Pons (tissue), 1 donor: ENCODE data around the gene TEKT3.
A peak's percentile ranks its signal among the peaks of the same experiment; 100 is the strongest.

Source experiments
- DNase-seq: peaks from one replicate; pipeline ENCODE4 v3.0.0-alpha.2; 2016; ENCODE audit warnings: low spot score

The TEKT3 gene

DNA sequence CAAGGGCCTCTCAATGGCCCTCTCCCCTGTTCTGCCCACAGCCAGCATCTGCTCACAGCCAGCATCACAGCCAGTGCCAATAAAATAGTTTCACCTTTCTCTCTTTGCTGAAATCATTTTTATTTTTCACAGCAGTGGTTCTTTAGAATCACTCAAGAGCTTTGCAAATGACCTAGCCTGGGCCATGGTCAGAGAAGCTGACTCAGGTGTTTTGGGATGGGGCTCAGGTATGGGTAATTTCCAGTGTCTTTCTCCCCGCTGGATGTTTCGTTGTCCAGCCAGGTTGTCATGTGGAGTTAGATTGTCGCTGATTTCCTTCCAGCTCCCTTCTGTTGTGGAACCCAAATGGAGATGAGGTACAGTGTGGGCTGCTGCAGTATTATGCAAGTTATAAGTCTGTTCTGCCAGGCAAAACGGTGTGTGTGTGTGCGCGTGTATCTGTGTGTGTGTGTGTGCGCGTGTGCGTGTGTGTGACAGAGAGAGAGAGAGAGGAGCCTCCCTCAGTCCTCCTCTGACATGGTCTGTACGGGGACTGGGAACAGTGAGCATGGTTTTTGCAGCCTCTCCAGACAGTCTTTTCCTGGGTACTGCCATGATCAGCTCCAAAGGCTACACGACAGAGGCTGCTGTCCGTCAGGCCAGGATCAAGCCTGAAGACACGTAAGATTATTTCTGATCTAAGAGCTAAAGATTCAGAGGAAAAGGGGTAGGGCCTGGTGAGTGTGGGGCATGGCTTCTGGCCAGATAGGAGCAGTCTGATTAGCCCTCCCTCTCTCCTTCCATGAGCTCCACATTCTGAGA, 74.9 kb downstream of the TEKT3 start:
- no peak for DNase-seq

DNA sequence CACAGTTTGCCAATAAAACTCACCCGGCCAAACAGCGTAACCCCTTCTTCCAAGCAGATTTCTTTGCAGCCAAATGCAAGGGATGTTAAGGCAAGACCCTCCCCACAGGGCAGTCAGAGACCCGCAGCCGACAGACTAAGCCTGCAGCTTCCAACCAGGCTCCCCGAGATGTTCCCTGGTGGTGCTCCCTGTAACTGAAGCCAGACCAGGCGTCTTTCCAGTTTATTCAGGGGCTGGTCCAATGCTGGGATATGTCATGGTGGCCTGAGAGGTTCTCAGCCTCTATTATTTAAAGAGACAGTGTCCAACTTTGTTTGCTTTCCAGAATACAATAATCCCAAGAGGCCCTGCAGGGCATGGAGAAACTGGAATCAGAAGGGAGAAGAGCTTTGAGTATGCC, 76.3 kb downstream of the TEKT3 start, which contains the start of gene PMP22:
Gene PMP22, minus strand, starts transcription at position 196 of the 400 bp plus-strand sequence. CDS start 4,599 bp downstream, outside the sequence.
- DNase-seq, result peak; percentile 79

DNA sequence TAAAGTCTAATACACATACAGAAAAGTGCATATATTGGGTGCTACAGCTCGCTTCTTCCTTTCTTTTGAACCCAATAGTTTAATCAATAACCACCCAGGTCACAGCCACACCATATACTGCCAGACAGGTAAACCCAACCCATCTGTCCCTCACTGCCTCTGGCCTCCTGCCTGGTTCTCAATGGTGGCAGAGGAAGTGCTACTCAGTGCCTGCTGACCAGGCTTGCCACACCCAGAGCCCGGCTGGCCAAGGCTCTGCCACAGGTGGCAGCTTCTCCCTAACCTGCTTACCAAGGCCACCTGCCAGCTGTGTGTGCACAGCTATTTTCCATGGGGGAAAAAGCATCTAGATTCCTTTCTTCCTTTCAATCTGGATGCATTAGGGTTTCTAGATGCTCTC, 76.9 kb downstream of the TEKT3 start:
- no peak for DNase-seq

DNA sequence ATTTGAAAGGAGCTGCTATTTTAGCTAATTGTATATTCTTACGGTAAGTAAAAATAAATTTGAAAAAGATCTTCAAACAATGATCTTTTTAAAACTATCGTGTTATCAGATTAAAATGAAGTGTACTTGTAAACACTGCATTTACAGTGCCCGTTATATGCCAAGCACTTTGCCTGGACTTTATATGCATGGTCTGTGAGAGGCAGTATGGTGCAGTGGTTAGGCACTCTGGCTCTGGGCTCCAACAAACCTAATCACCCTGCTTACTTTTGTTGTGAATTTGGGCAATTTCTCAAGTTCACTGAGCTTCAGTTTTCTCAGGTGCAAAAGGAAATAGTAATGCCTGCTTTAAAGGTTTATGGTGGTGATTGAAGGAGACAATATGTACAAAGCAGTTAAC, 77.7 kb downstream of the TEKT3 start:
- DNase-seq, result peak; percentile 62

DNA sequence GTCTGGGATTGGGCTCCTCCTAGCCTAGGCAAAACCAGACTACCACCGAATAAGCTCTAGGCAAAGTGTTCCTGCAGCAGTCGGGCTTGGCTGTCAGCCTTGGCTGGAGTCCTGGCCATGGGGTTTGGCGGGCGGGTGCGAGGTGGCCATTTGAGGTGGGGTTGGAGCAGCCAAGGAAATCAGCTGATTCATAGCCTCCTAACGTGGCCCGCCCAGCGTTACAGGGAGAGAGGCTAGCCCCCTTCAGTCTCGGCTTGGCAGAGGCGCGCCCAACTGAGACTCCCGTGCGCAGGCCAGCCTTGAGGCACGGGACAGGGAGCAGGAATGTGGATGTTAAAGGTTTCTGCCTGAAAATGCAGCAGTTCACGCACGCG, 78.2 kb downstream of the TEKT3 start:
- peak; percentile 85 for DNase-seq

DNA sequence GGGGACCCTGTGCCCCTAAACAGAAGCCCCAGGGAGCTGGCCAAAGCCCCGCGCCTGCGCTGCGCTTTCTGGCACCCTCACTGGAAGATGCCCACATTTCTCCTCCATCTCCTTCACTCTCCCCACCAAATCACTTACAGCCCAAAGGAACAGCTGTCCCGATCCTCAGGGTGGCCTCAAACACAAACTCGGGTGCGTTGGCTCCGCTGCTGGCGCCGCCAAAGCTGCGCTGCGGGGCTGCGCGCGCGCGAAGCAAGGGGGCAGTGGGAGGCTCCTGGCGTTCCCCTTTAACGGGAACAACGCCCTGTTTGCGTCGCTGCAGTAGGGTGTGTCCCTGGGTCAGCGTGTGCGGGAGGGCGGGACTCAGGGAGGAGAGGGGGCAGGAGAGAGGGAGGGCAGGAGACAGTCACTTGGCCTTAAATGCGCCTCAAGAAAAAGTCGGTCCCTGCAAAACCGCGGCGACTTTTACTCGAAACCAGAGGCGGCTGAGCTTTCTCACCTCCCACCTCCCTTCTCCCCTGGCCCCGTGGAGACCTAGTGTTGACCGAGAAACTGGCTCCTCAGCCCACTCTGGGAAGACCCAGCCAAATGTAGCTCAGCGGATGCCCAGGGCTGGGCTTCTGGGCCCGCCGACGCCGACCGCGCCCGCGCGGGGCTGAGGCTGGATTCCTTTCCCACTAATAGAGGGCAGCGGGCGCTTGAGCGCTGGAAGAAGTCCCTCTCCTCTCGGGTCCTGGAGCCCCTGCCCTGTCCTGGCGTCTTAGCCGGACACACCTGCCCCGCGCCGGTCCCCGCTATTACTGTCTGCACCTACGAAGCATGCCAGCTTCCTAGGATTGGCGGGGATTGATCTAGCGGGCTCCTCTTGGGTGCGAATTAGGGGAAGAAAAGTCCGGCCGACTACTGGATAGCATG, 78.8 kb downstream of the TEKT3 start:
- peak; percentile 95 for DNase-seq

DNA sequence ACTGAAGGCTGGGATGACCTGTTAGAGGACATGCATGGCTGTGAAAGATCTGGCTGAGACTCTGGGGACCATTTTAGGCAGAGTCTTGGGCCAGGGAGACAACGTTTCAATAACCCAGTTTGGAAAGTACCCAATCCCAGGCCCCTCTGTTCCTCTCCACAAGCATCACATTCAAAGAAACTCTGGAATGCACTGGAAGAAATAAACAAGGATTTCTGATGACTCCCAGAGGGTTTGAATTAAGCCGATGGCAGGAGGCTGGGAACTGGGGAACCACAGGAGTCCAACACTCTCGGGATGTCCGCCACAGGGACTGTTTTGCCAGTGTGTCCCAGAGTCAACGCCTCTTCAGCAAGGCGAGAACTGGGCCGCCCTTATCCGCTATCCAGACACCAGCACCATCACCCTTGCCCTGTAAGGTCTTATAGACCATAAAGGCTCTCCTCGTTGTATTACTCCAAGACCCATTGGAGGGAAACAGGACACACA, 79.6 kb downstream of the TEKT3 start:
- peak; percentile 73 for DNase-seq

DNA sequence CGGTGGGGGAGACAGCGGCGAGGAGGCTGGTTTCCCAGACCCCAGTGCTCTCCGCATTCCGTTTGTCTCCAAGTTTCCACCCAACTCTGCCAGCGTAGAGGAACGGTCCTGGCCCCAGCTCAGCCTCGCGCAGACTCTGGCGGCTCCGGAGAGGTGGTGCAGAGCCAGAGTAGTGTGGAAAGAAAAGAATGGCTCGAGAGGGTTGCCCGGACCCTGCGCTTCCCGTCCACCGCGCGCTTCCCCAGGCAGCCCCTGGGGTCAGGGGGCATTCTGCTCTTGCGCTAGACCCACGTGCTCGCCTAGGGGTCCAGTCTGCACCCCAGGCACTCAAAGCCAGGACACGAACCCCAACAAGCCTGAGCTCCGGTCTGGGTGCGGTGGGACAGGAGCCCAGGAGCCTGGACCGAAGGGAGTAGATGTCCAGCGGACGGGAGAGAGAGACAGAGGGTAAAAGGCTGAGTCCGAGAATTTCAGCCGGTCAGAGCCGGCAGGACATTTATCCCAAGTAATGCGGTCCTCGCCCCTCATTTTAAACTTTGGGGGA, 80.1 kb downstream of the TEKT3 start:
- DNase-seq, result peak; percentile 63

DNA sequence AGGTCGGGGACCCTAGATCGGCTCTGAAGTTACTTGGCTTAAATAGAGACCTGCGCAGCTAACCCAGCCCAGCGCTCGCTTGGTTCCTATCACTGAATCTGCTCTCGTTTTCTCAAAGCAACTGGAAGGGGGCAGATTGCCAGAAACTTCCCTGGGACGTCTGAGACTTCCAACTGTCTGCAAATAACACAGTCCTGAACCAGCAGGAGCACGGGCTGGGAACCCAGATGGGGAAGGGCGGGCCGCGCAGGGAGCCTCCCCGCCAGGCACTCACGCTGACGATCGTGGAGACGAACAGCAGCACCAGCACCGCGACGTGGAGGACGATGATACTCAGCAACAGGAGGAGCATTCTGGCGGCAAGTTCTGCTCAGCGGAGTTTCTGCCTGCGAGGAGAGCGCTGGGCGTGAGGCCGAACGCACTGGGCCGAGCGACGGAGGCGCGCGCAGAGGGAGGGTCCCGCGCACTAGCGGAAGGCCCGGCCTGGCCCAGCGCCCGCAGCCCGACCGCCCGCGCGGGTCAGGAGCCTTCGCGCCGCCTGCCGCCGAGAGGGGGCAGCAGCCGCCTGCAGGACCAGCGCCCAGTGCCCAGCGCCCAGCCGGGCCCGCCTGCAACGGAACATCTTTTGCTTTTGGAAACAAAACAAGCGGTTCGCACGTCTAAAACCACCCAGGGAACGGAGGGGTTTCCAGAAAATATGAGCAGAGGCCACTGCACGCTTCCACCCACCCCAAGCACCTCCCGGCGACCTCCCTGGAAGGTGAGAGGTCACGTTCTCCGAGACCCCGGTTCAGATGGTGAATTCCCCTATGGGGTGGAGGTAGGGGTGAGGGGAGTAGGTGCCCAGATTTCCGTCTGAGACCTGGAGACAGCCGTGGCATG, 80.8 kb downstream of the TEKT3 start:
- DNase-seq, result peak; percentile 84

DNA sequence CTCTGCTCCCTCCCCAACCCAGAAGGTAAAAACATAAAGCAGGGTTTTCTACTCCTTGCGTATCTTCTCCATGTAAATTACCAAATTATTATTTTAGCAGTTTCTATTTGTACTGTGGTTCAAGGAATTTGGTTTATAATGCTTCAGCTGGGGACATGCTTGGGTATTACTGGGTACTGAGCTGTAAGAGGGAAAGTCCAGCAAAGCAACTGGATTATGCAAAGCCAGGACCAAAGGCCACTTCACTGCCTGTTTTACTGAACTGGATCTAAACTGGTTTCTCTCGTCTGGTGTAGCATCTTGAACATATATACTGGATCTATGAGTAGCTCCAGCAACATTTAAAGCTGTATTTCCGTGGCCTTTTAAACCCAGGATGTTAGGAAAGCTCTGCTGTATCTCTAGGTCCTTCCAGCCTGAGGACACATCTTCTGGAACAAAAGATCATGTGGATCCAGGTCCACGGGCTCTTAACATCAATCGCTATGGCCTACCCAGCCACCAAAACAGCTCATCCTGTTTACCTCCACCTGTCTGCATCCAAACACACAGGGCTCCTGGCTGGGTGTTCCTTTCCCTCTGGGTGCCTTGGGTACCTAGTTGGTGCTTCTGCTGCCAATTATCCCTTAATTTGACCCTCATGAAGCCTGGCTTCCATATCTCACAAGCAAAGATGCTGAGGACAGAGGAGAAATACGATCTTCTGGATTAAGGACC, 83.4 kb downstream of the TEKT3 start:
- DNase-seq, result no peak

DNA sequence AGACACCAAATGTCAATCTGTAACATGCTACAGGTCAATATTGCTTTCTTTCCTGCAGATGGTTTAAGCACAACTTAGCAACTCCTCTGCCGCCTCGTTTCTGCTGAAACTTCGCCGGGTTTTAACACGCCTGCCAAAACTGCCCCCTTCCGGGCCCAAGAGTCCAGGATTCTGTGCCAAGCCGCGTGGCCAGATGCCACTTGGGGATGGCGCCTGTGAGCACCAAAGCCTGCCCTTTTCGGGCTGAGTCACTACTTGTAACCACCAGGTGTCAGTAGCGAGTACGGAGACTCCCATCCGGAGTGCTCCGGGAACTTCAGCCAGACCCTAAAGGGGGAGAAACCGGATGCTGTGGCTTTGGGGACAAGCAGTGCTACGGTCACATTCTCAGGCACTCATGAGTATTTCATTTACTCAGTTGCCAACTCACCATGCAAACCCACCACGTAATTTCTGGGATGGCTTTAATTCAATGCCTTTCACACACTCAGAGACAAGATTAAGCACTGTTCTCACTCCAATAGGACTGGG, 84.1 kb downstream of the TEKT3 start:
- peak; percentile 98 for DNase-seq

DNA sequence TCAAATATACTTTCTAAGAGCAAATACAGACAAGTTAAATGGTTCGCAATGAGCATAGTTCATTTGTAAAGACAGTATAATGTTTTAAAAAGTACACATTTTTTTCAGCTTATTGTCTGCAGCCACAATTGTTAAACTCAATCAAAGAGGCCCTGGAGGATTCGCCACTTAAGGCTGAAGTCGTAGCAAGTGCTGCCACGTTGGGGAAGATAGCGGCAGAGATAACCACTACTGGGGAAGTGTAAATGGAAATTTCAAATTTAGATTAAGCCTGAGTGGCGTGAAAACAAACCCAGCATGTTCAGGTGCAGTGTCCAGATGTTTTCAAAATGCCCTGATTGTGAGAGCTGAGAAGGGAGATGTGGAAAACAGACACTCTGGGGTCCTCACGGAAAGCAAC, 84.7 kb downstream of the TEKT3 start:
- no peak for DNase-seq

DNA sequence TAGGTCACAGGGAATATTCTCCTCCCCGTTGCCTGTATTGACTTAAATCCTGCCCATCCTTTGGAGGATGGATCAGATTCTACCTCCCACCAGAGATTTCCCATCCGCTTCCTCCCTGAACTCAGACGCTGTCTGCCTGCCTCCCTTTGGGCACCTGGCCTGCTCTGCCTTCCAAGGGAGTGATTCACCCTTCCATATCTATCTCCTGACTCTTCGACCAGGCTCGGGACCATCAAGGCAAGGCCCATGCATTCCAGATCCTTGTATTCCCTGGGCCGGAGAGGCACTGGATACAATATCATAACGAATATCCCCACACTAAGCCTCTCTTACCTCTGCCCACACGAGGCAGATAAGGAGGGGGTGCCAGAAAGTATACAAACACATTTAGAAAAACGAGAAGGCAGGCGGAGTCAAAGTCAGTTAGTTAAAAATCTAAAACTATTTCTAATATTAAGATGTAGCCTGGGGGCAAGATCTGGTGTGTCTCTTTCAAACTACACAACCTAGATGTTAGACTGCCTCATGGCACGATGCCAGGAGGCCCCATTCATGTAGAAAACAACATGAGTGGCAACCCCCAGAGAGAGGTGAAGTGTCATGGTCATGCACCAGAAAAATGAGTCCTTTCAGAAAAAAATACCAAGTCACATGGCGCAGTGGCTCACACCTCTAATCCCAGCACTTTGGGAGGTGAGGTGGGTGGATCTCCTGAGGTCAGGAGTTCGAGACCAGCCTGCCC, 85.5 kb downstream of the TEKT3 start:
- no peak for DNase-seq
